H9 (cell line): ENCODE measurements around the gene ARFGAP1. TPM values are rescaled to one million over a fixed set of nuclear protein-coding genes. Genes with fewer than 3 reads are reported as not detected.

Experiments
- DNase-seq: peaks from one replicate; pipeline ENCODE4 v3.0.0-alpha.2; 2017
- H2AFZ ChIP-seq: one replicate; pipeline ENCODE4 v1.6.1; 2013; ENCODE audit warnings: mild to moderate bottlenecking, low read length, control low read depth, moderate library complexity
- H2AK5ac ChIP-seq: 2 replicates; pipeline ENCODE4 v1.6.1; 2013; ENCODE audit warnings: low read length, control low read depth, mixed read lengths; ENCODE audit not compliant: insufficient read length
- H2BK120ac ChIP-seq: one replicate; pipeline ENCODE4 v1.6.1; 2013; ENCODE audit warnings: low read depth, mild to moderate bottlenecking, low read length, control low read depth, inconsistent platforms; ENCODE audit not compliant: poor library complexity, severe bottlenecking
- H2BK12ac ChIP-seq: 2 replicates; pipeline ENCODE4 v1.6.1; 2013; ENCODE audit warnings: low read length, control low read depth, mixed read lengths, low read depth; ENCODE audit not compliant: insufficient read length
- H2BK15ac ChIP-seq: 2 replicates; pipeline ENCODE4 v1.6.1; 2013; ENCODE audit warnings: low read depth, low read length, control low read depth
- H2BK20ac ChIP-seq: one replicate; pipeline ENCODE4 v1.6.1; 2013; ENCODE audit warnings: low read depth, mild to moderate bottlenecking, low read length, control low read depth, inconsistent platforms; ENCODE audit not compliant: poor library complexity, severe bottlenecking
- H2BK5ac ChIP-seq: 2 replicates; pipeline ENCODE4 v1.6.1; 2013; ENCODE audit warnings: low read length, control low read depth, mixed read lengths; ENCODE audit not compliant: insufficient read length
- H3K14ac ChIP-seq: 2 replicates; pipeline ENCODE4 v1.6.1; 2013; ENCODE audit warnings: low read length, control low read depth; ENCODE audit not compliant: insufficient read depth
- H3K18ac ChIP-seq: 2 replicates; pipeline ENCODE4 v1.6.1; 2013; ENCODE audit warnings: low read depth, mild to moderate bottlenecking, mixed read lengths, low read length, control low read depth; ENCODE audit not compliant: insufficient read length
- H3K23ac ChIP-seq: 2 replicates; pipeline ENCODE4 v1.6.1; 2013; ENCODE audit warnings: low read length, control low read depth, mixed read lengths, low read depth; ENCODE audit not compliant: insufficient read length
- H3K23me2 ChIP-seq: 2 replicates; pipeline ENCODE4 v1.6.1; 2013; ENCODE audit warnings: low read depth, mild to moderate bottlenecking, mixed read lengths, low read length, control low read depth; ENCODE audit not compliant: insufficient read length, poor library complexity, severe bottlenecking
- H3K27ac ChIP-seq: 2 replicates; pipeline ENCODE4 v1.5.1; 2013; ENCODE audit warnings: low read length, control low read depth, mixed read lengths, low read depth; ENCODE audit not compliant: insufficient read length
- H3K27me3 ChIP-seq: 2 replicates; pipeline ENCODE4 v1.6.1; 2013; ENCODE audit warnings: low read length, control low read depth, inconsistent platforms; ENCODE audit not compliant: insufficient read depth
- H3K4ac ChIP-seq: 2 replicates; pipeline ENCODE4 v1.6.1; 2013; ENCODE audit warnings: low read depth, mild to moderate bottlenecking, control low read depth, inconsistent platforms, low read length, moderate library complexity
- H3K4me1 ChIP-seq: 2 replicates; pipeline ENCODE4 v1.6.1; 2013; ENCODE audit warnings: low read length, control low read depth, inconsistent platforms; ENCODE audit not compliant: insufficient read depth
- H3K4me2 ChIP-seq: 2 replicates; pipeline ENCODE4 v1.6.1; 2013; ENCODE audit warnings: low read length, control low read depth, mixed read lengths; ENCODE audit not compliant: insufficient read length, insufficient read depth
- H3K56ac ChIP-seq: 2 replicates; pipeline ENCODE4 v1.6.1; 2013; ENCODE audit warnings: low read depth, mild to moderate bottlenecking, mixed read lengths, low read length, control low read depth; ENCODE audit not compliant: insufficient read length
- H3K79me1 ChIP-seq: 2 replicates; pipeline ENCODE4 v1.6.1; 2013; ENCODE audit warnings: low read depth, mild to moderate bottlenecking, moderate library complexity, low read length, control low read depth, inconsistent platforms; ENCODE audit not compliant: insufficient read depth, poor library complexity, severe bottlenecking
- H3K79me2 ChIP-seq: 2 replicates; pipeline ENCODE4 v1.6.1; 2013; ENCODE audit warnings: low read length, control low read depth, inconsistent platforms; ENCODE audit not compliant: insufficient read depth
- H3K9ac ChIP-seq: 2 replicates; pipeline ENCODE4 v1.6.1; 2013; ENCODE audit warnings: low read length, control low read depth, mixed read lengths; ENCODE audit not compliant: insufficient read length; ENCODE audit errors: extremely low read depth
- H3K9me3 ChIP-seq: one replicate; pipeline ENCODE4 v1.6.1; 2013; ENCODE audit warnings: low read depth, low read length, inconsistent platforms; ENCODE audit not compliant: control insufficient read depth
- H3T11ph ChIP-seq: one replicate; pipeline ENCODE4 v1.6.1; 2013; ENCODE audit warnings: mild to moderate bottlenecking, low read length, control low read depth, inconsistent platforms
- H4K20me1 ChIP-seq: one replicate; pipeline ENCODE4 v1.6.1; 2013; ENCODE audit not compliant: control insufficient read depth, insufficient read length, insufficient read depth
- H4K5ac ChIP-seq: 2 replicates; pipeline ENCODE4 v1.6.1; 2013; ENCODE audit warnings: low read depth, mild to moderate bottlenecking, mixed read lengths, low read length, control low read depth; ENCODE audit not compliant: insufficient read length
- H4K8ac ChIP-seq: replicated peaks from 2 replicates; pipeline ENCODE4 v1.6.1; 2013; ENCODE audit warnings: low read length, control low read depth, mixed read lengths, low read depth; ENCODE audit not compliant: insufficient read length
- H4K91ac ChIP-seq: 2 replicates; pipeline ENCODE4 v1.6.1; 2013; ENCODE audit warnings: low read depth, mild to moderate bottlenecking, moderate library complexity, mixed read lengths, low read length, control low read depth; ENCODE audit not compliant: insufficient read length
- H3K27ac Mint-ChIP-seq, 3 experiments: 2 replicates in 2 of 3; 3 replicates in 1 of 3; pipeline ENCODE4 v1.8.0; 2020 to 2021; ENCODE audit warnings: mixed read lengths in 3 of 3, mild to moderate bottlenecking in 1 of 3, moderate library complexity in 1 of 3
- H3K27me3 Mint-ChIP-seq: 2 replicates; pipeline ENCODE4 v1.8.0; 2021; ENCODE audit warnings: low read depth, mild to moderate bottlenecking, moderate library complexity, mixed read lengths
- H3K36me3 Mint-ChIP-seq, 3 experiments: 2 replicates in 2 of 3; 3 replicates in 1 of 3; pipeline ENCODE4 v1.8.0; 2020 to 2021; ENCODE audit warnings: low read depth in 3 of 3, mixed read lengths in 3 of 3; ENCODE audit not compliant: insufficient read depth in 1 of 3
- H3K4me1 Mint-ChIP-seq, 2 experiments: 2 replicates each; pipeline ENCODE4 v1.8.0; 2020; ENCODE audit warnings: mixed read lengths in 2 of 2
- H3K4me3 Mint-ChIP-seq, 2 experiments: 2 replicates in 1 of 2; 3 replicates in 1 of 2; pipeline ENCODE4 v1.8.0; 2020 to 2021; ENCODE audit warnings: mild to moderate bottlenecking in 2 of 2, mixed read lengths in 2 of 2, moderate library complexity in 1 of 2
- H3K9me3 Mint-ChIP-seq, 2 experiments: 2 replicates in 1 of 2; 3 replicates in 1 of 2; pipeline ENCODE4 v1.8.0; 2020; ENCODE audit warnings: mild to moderate bottlenecking in 2 of 2, mixed read lengths in 2 of 2, moderate library complexity in 1 of 2
- WGBS: extraction: QIAGEN DNeasy Blood & Tissue Kit; methylation state at CpG from one replicate; pipeline ENCODE4 v1.1.7; 2013; ENCODE audit warnings: missing lambda C conversion rate, low lambda C conversion rate, mixed read lengths; ENCODE audit not compliant: insufficient read length; ENCODE audit errors: extremely low coverage; 5-methylcytosine and 5-hydroxymethylcytosine counted together
- total RNA-seq: library from RNA; stranded (reverse); gene quantifications from 2 replicates; pipeline ENCODE4 v1.2.1, GENCODE V29; 2021
- TF ChIP-seq, protein P1 (sequence below): fragments of 200-600 bp; sonication (generic); conservative IDR thresholded peaks from 3 replicates; pipeline ENCODE4 v1.8.0; 2021; ENCODE audit warnings: antibody characterized with exemption, mild to moderate bottlenecking

ARFGAP1 gene
- total RNA-seq, 1 experiment from 2014 or later, result 114 TPM

GRCh38 chr20:63314566-63315239 lies 42.1 kb downstream of the ARFGAP1 start:
- WGBS, result no CpG with 5 or more reads among the region's 21 CpGs
- Histone ChIP-seq H3K27ac (no peak overlapping the region), H4K91ac (no peak overlapping the region), H3K79me1 (no peaks in the 10 kb centered on the region), H2BK12ac (no peak overlapping the region), H3T11ph (no peak overlapping the region), H4K8ac (no peak overlapping the region), H3K14ac (no peak overlapping the region), H3K4me1 (no peaks in the 10 kb centered on the region), H2BK120ac (no peak overlapping the region), H3K27me3 (no peaks in the 10 kb centered on the region), H3K9me3 (no peaks in the 10 kb centered on the region), H2BK5ac (no peak overlapping the region), H3K4me2 (no peak overlapping the region), H4K5ac (no peak overlapping the region), H4K20me1 (no peaks in the 10 kb centered on the region), H3K18ac (no peak overlapping the region), H3K4ac (no peak overlapping the region), H3K9ac (no peak overlapping the region), H3K79me2 (no peaks in the 10 kb centered on the region), H2BK15ac (no peak overlapping the region), H3K23me2 (no peaks in the 10 kb centered on the region), H3K23ac (no peak overlapping the region), H2BK20ac (no peak overlapping the region), H2AFZ (no peak overlapping the region), H3K56ac (no peak overlapping the region), H2AK5ac (no peak overlapping the region)
- TF ChIP-seq, protein P1, sequence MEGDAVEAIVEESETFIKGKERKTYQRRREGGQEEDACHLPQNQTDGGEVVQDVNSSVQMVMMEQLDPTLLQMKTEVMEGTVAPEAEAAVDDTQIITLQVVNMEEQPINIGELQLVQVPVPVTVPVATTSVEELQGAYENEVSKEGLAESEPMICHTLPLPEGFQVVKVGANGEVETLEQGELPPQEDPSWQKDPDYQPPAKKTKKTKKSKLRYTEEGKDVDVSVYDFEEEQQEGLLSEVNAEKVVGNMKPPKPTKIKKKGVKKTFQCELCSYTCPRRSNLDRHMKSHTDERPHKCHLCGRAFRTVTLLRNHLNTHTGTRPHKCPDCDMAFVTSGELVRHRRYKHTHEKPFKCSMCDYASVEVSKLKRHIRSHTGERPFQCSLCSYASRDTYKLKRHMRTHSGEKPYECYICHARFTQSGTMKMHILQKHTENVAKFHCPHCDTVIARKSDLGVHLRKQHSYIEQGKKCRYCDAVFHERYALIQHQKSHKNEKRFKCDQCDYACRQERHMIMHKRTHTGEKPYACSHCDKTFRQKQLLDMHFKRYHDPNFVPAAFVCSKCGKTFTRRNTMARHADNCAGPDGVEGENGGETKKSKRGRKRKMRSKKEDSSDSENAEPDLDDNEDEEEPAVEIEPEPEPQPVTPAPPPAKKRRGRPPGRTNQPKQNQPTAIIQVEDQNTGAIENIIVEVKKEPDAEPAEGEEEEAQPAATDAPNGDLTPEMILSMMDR, result no peak
- Mint-ChIP-seq H3K36me3 (no peaks in the 10 kb centered on the region), H3K27ac (no peak overlapping the region), H3K9me3 (no peaks in the 10 kb centered on the region), H3K4me1 (peaks cover 2% of the 10 kb centered on the region in 2 experiments; a peak in 3 of 4 replicates), H3K4me3 (no peak overlapping the region), H3K27me3 (no peaks in the 10 kb centered on the region; the same call in 1 of the 2 replicates)
- no peak for DNase-seq
